HepG2 (cell line): ENCODE measurements around the gene IL17C. TPM values are rescaled to one million over a fixed set of nuclear protein-coding genes. Genes with fewer than 3 reads are reported as not detected.

Experiments used
- ATAC-seq: fragments of 200-7000 bp; cut with Tn5 transposase; 3 replicates; pipeline ENCODE4 v1.9.1; 2020; ENCODE audit warnings: mild to moderate bottlenecking, moderate library complexity
- BruUV-seq: library from RNA; stranded (reverse); fragments of 400-500 nt; replicated peaks from 2 replicates; lab custom pipeline; 2021; lab: Mats Ljungman, UMichigan
- CTCF ChIA-PET: fragments of 300-600 bp; formaldehyde crosslinking; extraction: SDS; loops from one replicate; lab custom pipeline; 2021; ENCODE audit warnings: low total read pairs, inconsistent platforms, low intra/inter-chr PET ratio; lab: Yijun Ruan, JAX
- POLR2A ChIA-PET: fragments of 350-600 bp; sonication (Branson Sonifier 250); formaldehyde crosslinking; loops from one replicate; lab custom pipeline; 2020; ENCODE audit warnings: antibody characterized with exemption, inconsistent platforms; lab: Yijun Ruan, JAX
- DNase-seq: peaks from one replicate; pipeline ENCODE4 v3.0.0-alpha.2; 2015; ENCODE audit warnings: low spot score
- FAIRE-seq: peaks from 3 replicates; lab custom pipeline; 2011; peaks lifted over from hg19 to GRCh38; lab: Jason Lieb, UNC
- H2AFZ ChIP-seq: one replicate; pipeline ENCODE4 v1.6.1; 2011; ENCODE audit warnings: low read length, inconsistent platforms
- H3K27ac ChIP-seq: fragments of 300-600 bp; 3 replicates; pipeline ENCODE4 v1.8.0; 2011; ENCODE audit warnings: mixed run types, mild to moderate bottlenecking, mixed read lengths, low read length, inconsistent platforms; ENCODE audit not compliant: insufficient read depth; ENCODE audit errors: extremely low read length
- H3K27me3 ChIP-seq, 2 experiments: fragments of 200-600 bp in 1 of 2; 2 replicates in 1 of 2; 3 replicates in 1 of 2; pipeline versions ENCODE4 v1.6.0 to v1.8.0; 2011; ENCODE audit warnings: low read length in 2 of 2, mild to moderate bottlenecking in 2 of 2, moderate library complexity in 2 of 2, inconsistent platforms in 1 of 2; ENCODE audit not compliant: insufficient read depth in 2 of 2, control insufficient read depth in 1 of 2
- H3K36me3 ChIP-seq, 2 experiments: fragments of 200-600 bp in 1 of 2; replicated peaks in 1 of 2; 2 replicates in 1 of 2; 3 replicates in 1 of 2; pipeline versions ENCODE4 v1.5.1 to v1.8.0; 2011; ENCODE audit warnings: low read length in 2 of 2, inconsistent platforms in 1 of 2; ENCODE audit not compliant: insufficient read depth in 2 of 2, control insufficient read depth in 1 of 2
- H3K4me1 ChIP-seq: 2 replicates; pipeline ENCODE4 v1.5.1; 2012; ENCODE audit warnings: low read length, inconsistent platforms; ENCODE audit not compliant: insufficient read depth
- H3K4me2 ChIP-seq: 2 replicates; pipeline ENCODE4 v1.6.0; 2011; ENCODE audit warnings: low read depth, low read length, inconsistent platforms
- H3K4me3 ChIP-seq, 3 experiments: fragments of 200-600 bp in 1 of 3; sonication (generic), shearing (Covaris generic) in 1 of 3; replicated peaks in 1 of 3; 2 replicates each; pipeline ENCODE4 v1.5.1; 2011 to 2016; ENCODE audit warnings: low read length in 3 of 3, inconsistent platforms in 2 of 3, low read depth in 2 of 3, mild to moderate bottlenecking in 2 of 3, control low read depth in 1 of 3, mixed read lengths in 1 of 3; ENCODE audit not compliant: insufficient read depth in 1 of 3
- H3K79me2 ChIP-seq: one replicate; pipeline ENCODE4 v1.6.1; 2011; ENCODE audit warnings: low read length, inconsistent platforms; ENCODE audit not compliant: insufficient read depth
- H3K9ac ChIP-seq: 2 replicates; pipeline ENCODE4 v1.6.0; 2011; ENCODE audit warnings: mild to moderate bottlenecking, low read depth, low read length, inconsistent platforms; ENCODE audit not compliant: insufficient read depth
- H3K9me3 ChIP-seq: 2 replicates; pipeline ENCODE4 v1.5.1; 2012; ENCODE audit warnings: mild to moderate bottlenecking, low read length
- H4K20me1 ChIP-seq: 2 replicates; pipeline ENCODE4 v1.6.0; 2011; ENCODE audit warnings: inconsistent platforms, mild to moderate bottlenecking, low read length, moderate library complexity; ENCODE audit not compliant: insufficient read depth
- SP1 ChIP-seq, 2 experiments: fragments of 450-650 bp in 1 of 2; sonication (generic) in 1 of 2; formaldehyde crosslinking in 1 of 2; IDR thresholded peaks; 2 replicates each; pipeline versions ENCODE4 v1.4.0 to v1.6.1; 2016 to 2020; ENCODE audit warnings: missing genetic modification reagents in 1 of 2
- SP5 ChIP-seq: IDR thresholded peaks from 2 replicates; pipeline ENCODE4 v1.6.1; 2016; ENCODE audit warnings: low read depth, borderline replicate concordance
- TEAD3 ChIP-seq: optimal IDR thresholded peaks from 2 replicates; pipeline ENCODE3; 2016; ENCODE audit warnings: borderline replicate concordance
- ZNF441 ChIP-seq: sonication (generic); formaldehyde crosslinking; IDR thresholded peaks from 2 replicates; pipeline ENCODE4 v1.7.0; 2021; ENCODE audit warnings: missing genetic modification reagents, borderline replicate concordance
- ZNF761 ChIP-seq: sonication (generic); formaldehyde crosslinking; conservative IDR thresholded peaks from 2 replicates; pipeline ENCODE4 v1.4.0; 2020; ENCODE audit warnings: mild to moderate bottlenecking, missing genetic modification reagents
- WGBS: methylation state at CpG from one replicate; pipeline ENCODE4 v1.1.6; 2017; ENCODE audit warnings: low lambda C conversion rate; 5-methylcytosine and 5-hydroxymethylcytosine counted together
- in situ Hi-C: cut with HindIII; loops from 2 replicates; pipeline ENCODE4 v1.10.0; 2017; ENCODE audit warnings: low pct_unique_long_range_greater_than_20kb; ENCODE audit not compliant: extremely low pct_ligation_motif_present
- intact Hi-C: fragments of 100-400 bp; cut with micrococcal nuclease; formaldehyde crosslinking; loops from one replicate; pipeline ENCODE4 v1.10.0; 2022; ENCODE audit not compliant: unreplicated experiment
- polyA plus RNA-seq, 8 experiments: library from polyadenylated mRNA; depleted of rRNA in 3 of 8; stranded (reverse) in 7 of 8; unstranded in 1 of 8; fragments of >200 nt; fragmentation: Illumina TruSeq in 4 of 8; extraction: Trizol in 4 of 8; gene quantifications; 2 replicates each; pipeline versions ENCODE4 v1.2.1 to v1.2.3, GENCODE V29; 2011 to 2016; ENCODE audit warnings: low read depth in 4 of 8, missing spikeins in 1 of 8, mixed read lengths in 1 of 8; ENCODE audit not compliant: insufficient read depth in 1 of 8
- total RNA-seq, 5 experiments: library from RNA; depleted of rRNA; stranded (reverse); fragments of >200 nt; fragmentation: Illumina TruSeq; extraction: Trizol; gene quantifications; 2 replicates each; pipeline ENCODE4 v1.2.3, GENCODE V29; 2016; ENCODE audit warnings: low read depth in 1 of 5
- TF ChIP-seq, protein P1 (sequence below): sonication (generic); formaldehyde crosslinking; IDR thresholded peaks from 2 replicates; pipeline ENCODE4 v1.4.0; 2020; ENCODE audit warnings: missing genetic modification reagents, borderline replicate concordance
- TF ChIP-seq, protein P2 (sequence below): sonication (generic); formaldehyde crosslinking; IDR thresholded peaks from 2 replicates; pipeline ENCODE4 v1.5.0; 2020; ENCODE audit warnings: mild to moderate bottlenecking, missing genetic modification reagents
- TF ChIP-seq, protein P3 (sequence below): sonication (generic); formaldehyde crosslinking; IDR thresholded peaks from 2 replicates; pipeline ENCODE4 v1.5.1; 2020; ENCODE audit warnings: mild to moderate bottlenecking, missing genetic modification reagents

IL17C gene
- total and polyA plus RNA-seq, 2 of the 13 experiments (the other 11 are each of a cell fraction or from before 2014, with no cell fraction given) = not detected

DNA sequence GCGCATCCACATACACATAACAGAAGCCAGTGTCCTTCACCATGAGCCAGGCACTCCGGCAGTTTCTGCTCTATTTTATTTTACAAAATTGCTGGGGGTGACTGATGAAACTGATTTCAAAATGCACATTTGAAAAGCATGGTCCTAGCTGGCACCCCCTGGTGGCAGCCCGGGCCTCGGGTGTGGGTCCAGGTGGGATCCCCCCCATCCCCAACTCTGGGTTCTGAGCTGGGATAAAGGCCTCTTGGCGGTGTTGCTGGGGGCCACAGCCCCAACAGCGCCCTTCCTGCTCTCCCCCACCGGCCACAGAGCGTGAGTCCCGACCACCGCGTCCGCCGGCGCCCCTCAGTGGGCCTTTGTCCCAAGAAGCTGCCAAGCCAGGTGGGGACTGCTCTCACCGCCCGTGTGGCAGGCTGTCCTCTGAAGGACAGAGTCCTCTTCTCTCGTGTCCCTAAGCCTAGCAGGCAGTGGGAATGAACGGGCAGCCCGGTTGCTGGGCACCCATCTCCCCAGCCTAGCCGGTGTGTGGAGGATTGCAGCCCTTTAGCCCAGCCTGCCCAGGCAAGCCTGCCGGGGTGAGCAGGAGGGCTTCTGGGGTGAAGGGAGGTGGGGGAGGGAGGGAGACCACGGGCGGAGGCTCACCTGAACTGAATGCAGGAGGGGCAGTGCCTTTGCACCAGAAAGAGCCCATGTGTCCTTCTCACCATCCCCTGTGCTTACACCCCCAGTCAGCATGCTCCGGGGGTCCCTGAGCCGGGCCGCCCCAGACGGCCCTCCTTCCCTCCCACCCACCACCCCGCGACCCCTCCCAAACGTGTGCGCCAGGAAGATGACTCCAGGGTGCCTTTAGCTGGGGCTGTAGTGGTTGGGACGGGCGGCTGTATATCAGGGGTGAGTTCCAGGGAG, 47.0 kb downstream of the IL17C start:
- CTCF ChIA-PET = no interaction called here
- in situ Hi-C loops = no loop called here
- POLR2A ChIA-PET = interaction anchor here (1.5 kb wide), 1 partner anchor 23 kb away, joined by 7 read pairs; the partner anchor contains the start of gene MVD
- Histone ChIP-seq H3K9me3 (no peaks in the 10 kb centered on the region), H4K20me1 (peaks cover 3% of the 10 kb centered on the region; the same call in 1 of the 2 replicates), H3K4me3 (peak overlapping the region; percentile 52 to 76 (median 69)), H3K4me2 (peak overlapping the region; percentile 91), H3K36me3 (no peaks in the 10 kb centered on the region), H3K4me1 (peaks cover 61% of the 10 kb centered on the region), H3K9ac (peak overlapping the region; percentile 8; the same call in 1 of the 2 replicates), H3K27ac (no peak overlapping the region), H2AFZ (no peak overlapping the region), H3K27me3 (peaks cover 15 to 73% of the 10 kb centered on the region in 2 experiments), H3K79me2 (no peaks in the 10 kb centered on the region)
- no TSS peak for BruUV-seq
- FAIRE-seq (no peak), ATAC-seq (peak; percentile 22), DNase-seq (no peak)
- intact Hi-C loops = loop anchor here (2.0 kb wide), 1 partner anchor 35 kb away; the partner anchor contains the start of gene CYBA
- WGBS = 5% methylated on average over 17 of the region's 33 CpGs
- TF ChIP-seq TEAD3 (CRISPR knock-in tag) = no peak
- TF ChIP-seq, protein P1, sequence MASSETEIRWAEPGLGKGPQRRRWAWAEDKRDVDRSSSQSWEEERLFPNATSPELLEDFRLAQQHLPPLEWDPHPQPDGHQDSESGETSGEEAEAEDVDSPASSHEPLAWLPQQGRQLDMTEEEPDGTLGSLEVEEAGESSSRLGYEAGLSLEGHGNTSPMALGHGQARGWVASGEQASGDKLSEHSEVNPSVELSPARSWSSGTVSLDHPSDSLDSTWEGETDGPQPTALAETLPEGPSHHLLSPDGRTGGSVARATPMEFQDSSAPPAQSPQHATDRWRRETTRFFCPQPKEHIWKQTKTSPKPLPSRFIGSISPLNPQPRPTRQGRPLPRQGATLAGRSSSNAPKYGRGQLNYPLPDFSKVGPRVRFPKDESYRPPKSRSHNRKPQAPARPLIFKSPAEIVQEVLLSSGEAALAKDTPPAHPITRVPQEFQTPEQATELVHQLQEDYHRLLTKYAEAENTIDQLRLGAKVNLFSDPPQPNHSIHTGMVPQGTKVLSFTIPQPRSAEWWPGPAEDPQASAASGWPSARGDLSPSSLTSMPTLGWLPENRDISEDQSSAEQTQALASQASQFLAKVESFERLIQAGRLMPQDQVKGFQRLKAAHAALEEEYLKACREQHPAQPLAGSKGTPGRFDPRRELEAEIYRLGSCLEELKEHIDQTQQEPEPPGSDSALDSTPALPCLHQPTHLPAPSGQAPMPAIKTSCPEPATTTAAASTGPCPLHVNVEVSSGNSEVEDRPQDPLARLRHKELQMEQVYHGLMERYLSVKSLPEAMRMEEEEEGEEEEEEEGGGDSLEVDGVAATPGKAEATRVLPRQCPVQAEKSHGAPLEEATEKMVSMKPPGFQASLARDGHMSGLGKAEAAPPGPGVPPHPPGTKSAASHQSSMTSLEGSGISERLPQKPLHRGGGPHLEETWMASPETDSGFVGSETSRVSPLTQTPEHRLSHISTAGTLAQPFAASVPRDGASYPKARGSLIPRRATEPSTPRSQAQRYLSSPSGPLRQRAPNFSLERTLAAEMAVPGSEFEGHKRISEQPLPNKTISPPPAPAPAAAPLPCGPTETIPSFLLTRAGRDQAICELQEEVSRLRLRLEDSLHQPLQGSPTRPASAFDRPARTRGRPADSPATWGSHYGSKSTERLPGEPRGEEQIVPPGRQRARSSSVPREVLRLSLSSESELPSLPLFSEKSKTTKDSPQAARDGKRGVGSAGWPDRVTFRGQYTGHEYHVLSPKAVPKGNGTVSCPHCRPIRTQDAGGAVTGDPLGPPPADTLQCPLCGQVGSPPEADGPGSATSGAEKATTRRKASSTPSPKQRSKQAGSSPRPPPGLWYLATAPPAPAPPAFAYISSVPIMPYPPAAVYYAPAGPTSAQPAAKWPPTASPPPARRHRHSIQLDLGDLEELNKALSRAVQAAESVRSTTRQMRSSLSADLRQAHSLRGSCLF (CRISPR knock-in tag) = no peak
- no peak for TF ChIP-seq SP1 (IDR thresholded peaks at IDR 0.05)
- TF ChIP-seq SP1 (CRISPR knock-in tag; IDR thresholded peaks at IDR 0.05) = no peak
- no peak for TF ChIP-seq ZNF441
- no peak for TF ChIP-seq SP5 (CRISPR knock-in tag)
- TF ChIP-seq ZNF761 (CRISPR knock-in tag) = no peak
- TF ChIP-seq, protein P2, sequence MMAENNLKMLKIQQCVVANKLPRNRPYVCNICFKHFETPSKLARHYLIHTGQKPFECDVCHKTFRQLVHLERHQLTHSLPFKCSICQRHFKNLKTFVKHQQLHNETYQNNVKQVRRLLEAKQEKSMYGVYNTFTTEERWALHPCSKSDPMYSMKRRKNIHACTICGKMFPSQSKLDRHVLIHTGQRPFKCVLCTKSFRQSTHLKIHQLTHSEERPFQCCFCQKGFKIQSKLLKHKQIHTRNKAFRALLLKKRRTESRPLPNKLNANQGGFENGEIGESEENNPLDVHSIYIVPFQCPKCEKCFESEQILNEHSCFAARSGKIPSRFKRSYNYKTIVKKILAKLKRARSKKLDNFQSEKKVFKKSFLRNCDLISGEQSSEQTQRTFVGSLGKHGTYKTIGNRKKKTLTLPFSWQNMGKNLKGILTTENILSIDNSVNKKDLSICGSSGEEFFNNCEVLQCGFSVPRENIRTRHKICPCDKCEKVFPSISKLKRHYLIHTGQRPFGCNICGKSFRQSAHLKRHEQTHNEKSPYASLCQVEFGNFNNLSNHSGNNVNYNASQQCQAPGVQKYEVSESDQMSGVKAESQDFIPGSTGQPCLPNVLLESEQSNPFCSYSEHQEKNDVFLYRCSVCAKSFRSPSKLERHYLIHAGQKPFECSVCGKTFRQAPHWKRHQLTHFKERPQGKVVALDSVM = no peak
- TF ChIP-seq, protein P3, sequence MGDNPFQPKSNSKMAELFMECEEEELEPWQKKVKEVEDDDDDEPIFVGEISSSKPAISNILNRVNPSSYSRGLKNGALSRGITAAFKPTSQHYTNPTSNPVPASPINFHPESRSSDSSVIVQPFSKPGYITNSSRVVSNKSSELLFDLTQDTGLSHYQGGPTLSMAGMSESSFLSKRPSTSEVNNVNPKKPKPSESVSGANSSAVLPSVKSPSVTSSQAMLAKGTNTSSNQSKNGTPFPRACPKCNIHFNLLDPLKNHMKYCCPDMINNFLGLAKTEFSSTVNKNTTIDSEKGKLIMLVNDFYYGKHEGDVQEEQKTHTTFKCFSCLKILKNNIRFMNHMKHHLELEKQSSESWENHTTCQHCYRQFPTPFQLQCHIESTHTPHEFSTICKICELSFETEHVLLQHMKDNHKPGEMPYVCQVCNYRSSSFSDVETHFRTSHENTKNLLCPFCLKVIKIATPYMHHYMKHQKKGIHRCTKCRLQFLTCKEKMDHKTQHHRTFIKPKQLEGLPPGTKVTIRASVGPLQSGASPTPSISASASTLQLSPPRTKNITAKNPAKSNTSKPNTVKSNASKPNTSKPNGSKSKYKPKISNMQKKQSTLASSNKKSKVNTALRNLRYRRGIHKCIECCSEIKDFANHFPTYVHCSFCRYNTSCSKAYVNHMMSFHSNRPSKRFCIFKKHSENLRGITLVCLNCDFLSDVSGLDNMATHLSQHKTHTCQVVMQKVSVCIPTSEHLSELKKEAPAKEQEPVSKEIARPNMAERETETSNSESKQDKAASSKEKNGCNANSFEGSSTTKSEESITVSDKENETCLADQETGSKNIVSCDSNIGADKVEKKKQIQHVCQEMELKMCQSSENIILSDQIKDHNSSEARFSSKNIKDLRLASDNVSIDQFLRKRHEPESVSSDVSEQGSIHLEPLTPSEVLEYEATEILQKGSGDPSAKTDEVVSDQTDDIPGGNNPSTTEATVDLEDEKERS = no peak
